Keratinocyte (primary cell): ENCODE measurements around the gene MOV10L1. TPM values are rescaled to one million over a fixed set of nuclear protein-coding genes. Genes with fewer than 3 reads are reported as not detected.

Source experiments
- DNase-seq: peaks from one replicate; pipeline ENCODE4 v3.0.0-alpha.2; 2011; ENCODE audit warnings: low read depth, missing footprints, low spot score
- FAIRE-seq: peaks from 2 replicates; lab custom pipeline; 2011; peaks lifted over from hg19 to GRCh38; lab: Jason Lieb, UNC
- H2AFZ ChIP-seq: 2 replicates; pipeline ENCODE4 v1.6.0; 2012; ENCODE audit warnings: low read length, control low read depth, inconsistent platforms; ENCODE audit not compliant: control insufficient read depth
- H3K27ac ChIP-seq: 2 replicates; pipeline ENCODE4 v1.5.1; 2011; ENCODE audit warnings: low read length; ENCODE audit not compliant: control insufficient read depth, insufficient read depth
- H3K27me3 ChIP-seq: 3 replicates; pipeline ENCODE4 v1.6.0; 2011; ENCODE audit warnings: low read length; ENCODE audit not compliant: control insufficient read depth, insufficient read depth; ENCODE audit errors: extremely low read depth
- H3K36me3 ChIP-seq, 2 experiments: 2 replicates in 1 of 2; 3 replicates in 1 of 2; pipeline ENCODE4 v1.5.1; 2011; ENCODE audit warnings: low read length in 2 of 2, mild to moderate bottlenecking in 1 of 2; ENCODE audit not compliant: control insufficient read depth in 2 of 2, insufficient read depth in 2 of 2; ENCODE audit errors: extremely low read depth in 1 of 2
- H3K4me1 ChIP-seq: 3 replicates; pipeline ENCODE4 v1.5.1; 2011; ENCODE audit warnings: low read length; ENCODE audit not compliant: control insufficient read depth, insufficient read depth; ENCODE audit errors: extremely low read depth
- H3K4me2 ChIP-seq: 3 replicates; pipeline ENCODE4 v1.6.0; 2011; ENCODE audit warnings: low read depth, low read length; ENCODE audit not compliant: control insufficient read depth, insufficient read depth; ENCODE audit errors: extremely low read depth
- H3K4me3 ChIP-seq, 3 experiments: fragments of 200-600 bp in 1 of 3; sonication (generic) in 1 of 3; 2 replicates in 2 of 3; 3 replicates in 1 of 3; pipeline ENCODE4 v1.5.1; 2011 to 2016; ENCODE audit warnings: low read length in 3 of 3, mild to moderate bottlenecking in 3 of 3, control low read depth in 2 of 3, inconsistent platforms in 1 of 3, low read depth in 1 of 3, mixed read lengths in 1 of 3, mixed run types in 1 of 3, moderate library complexity in 1 of 3; ENCODE audit not compliant: control insufficient read depth in 2 of 3, insufficient read depth in 2 of 3; ENCODE audit errors: extremely low read depth in 1 of 3
- H3K79me2 ChIP-seq: 2 replicates; pipeline ENCODE4 v1.6.0; 2012; ENCODE audit warnings: low read length; ENCODE audit not compliant: control insufficient read depth, insufficient read depth
- H3K9ac ChIP-seq: 3 replicates; pipeline ENCODE4 v1.6.0; 2011; ENCODE audit warnings: low read length; ENCODE audit not compliant: control insufficient read depth, insufficient read depth; ENCODE audit errors: extremely low read depth
- H3K9me1 ChIP-seq: 3 replicates; pipeline ENCODE4 v1.6.0; 2011; ENCODE audit warnings: low read length; ENCODE audit not compliant: control insufficient read depth, insufficient read depth; ENCODE audit errors: extremely low read depth
- H3K9me3 ChIP-seq: 2 replicates; pipeline ENCODE4 v1.5.1; 2012; ENCODE audit warnings: low read depth, low read length; ENCODE audit not compliant: control insufficient read depth
- H4K20me1 ChIP-seq: 3 replicates; pipeline ENCODE4 v1.6.0; 2011; ENCODE audit warnings: low read length; ENCODE audit not compliant: control insufficient read depth, insufficient read depth; ENCODE audit errors: extremely low read depth
- EZH2 ChIP-seq: IDR thresholded peaks from one replicate; pipeline ENCODE4 v1.6.1; 2012; ENCODE audit warnings: inconsistent platforms, mild to moderate bottlenecking, low read length, moderate library complexity
- dilution Hi-C: fragments of 300-500 bp; cut with MboI; formaldehyde crosslinking; loops from one replicate; pipeline ENCODE4 v1.7.0; 2020; ENCODE audit warnings: low sequenced_read_pairs; ENCODE audit not compliant: extremely low pct_ligation_motif_present
- polyA plus RNA-seq, 5 experiments: library from polyadenylated mRNA; depleted of rRNA in 3 of 5; stranded (reverse) in 3 of 5; stranded (forward) in 1 of 5; unstranded in 1 of 5; fragments of >200 nt; gene quantifications; 1 replicate in 1 of 5; 2 replicates in 3 of 5; 3 replicates in 1 of 5; pipeline versions ENCODE4 v1.2.1 to v1.2.3, GENCODE V29; 2011 to 2012; ENCODE audit warnings: missing spikeins in 2 of 5, low read depth in 1 of 5, low replicate concordance in 1 of 5
- TF ChIP-seq, protein P1 (sequence below), 3 experiments: IDR thresholded peaks in 1 of 3; conservative IDR thresholded peaks in 1 of 3; optimal IDR thresholded peaks in 1 of 3; 2 replicates in 2 of 3; 3 replicates in 1 of 3; pipeline versions ENCODE3 to v1.5.1; 2011; ENCODE audit warnings: low read length in 3 of 3, mild to moderate bottlenecking in 3 of 3, moderate library complexity in 2 of 3, control low read depth in 1 of 3, inconsistent platforms in 1 of 3; ENCODE audit not compliant: insufficient read depth in 2 of 3; ENCODE audit errors: extremely low read depth in 1 of 3

Gene MOV10L1
- polyA plus RNA-seq, 1 donor (not counting 4 experiments of a cell fraction or from before 2014, with no cell fraction given), result not detected

DNA sequence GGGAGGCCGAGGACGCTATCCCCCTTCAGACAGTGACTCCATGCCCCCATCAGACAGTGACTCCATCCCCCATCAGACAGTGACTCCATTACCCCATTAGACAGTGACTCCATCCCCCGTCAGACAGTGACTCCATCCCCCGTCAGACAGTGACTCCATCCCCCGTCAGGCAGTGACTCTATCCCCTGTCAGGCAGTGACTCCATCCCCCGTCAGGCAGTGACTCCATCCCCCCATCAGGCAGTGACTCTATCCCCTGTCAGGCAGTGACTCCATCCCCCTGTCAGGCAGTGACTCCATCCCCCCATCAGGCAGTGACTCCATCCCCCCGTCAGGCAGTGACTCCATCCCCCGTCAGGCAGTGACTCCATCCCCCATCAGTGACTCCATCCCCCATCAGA, 22.6 kb upstream of the MOV10L1 start:
- H3K27me3 ChIP-seq, result no peaks in the 10 kb centered on the region
- H3K4me1 ChIP-seq, result no peaks in the 10 kb centered on the region
- no peaks in the 10 kb centered on the region for H3K36me3 ChIP-seq
- H3K27ac ChIP-seq, result no peak overlapping the region
- no peak for FAIRE-seq
- dilution Hi-C loops, result no loop called here
- no peaks in the 10 kb centered on the region for H3K9me3 ChIP-seq
- H3K79me2 ChIP-seq, result no peaks in the 10 kb centered on the region
- no peaks in the 10 kb centered on the region for H4K20me1 ChIP-seq
- no peak overlapping the region for H3K9ac ChIP-seq
- no peaks in the 10 kb centered on the region for H3K9me1 ChIP-seq
- H3K4me3 ChIP-seq, result no peak overlapping the region
- TF ChIP-seq, protein P1, sequence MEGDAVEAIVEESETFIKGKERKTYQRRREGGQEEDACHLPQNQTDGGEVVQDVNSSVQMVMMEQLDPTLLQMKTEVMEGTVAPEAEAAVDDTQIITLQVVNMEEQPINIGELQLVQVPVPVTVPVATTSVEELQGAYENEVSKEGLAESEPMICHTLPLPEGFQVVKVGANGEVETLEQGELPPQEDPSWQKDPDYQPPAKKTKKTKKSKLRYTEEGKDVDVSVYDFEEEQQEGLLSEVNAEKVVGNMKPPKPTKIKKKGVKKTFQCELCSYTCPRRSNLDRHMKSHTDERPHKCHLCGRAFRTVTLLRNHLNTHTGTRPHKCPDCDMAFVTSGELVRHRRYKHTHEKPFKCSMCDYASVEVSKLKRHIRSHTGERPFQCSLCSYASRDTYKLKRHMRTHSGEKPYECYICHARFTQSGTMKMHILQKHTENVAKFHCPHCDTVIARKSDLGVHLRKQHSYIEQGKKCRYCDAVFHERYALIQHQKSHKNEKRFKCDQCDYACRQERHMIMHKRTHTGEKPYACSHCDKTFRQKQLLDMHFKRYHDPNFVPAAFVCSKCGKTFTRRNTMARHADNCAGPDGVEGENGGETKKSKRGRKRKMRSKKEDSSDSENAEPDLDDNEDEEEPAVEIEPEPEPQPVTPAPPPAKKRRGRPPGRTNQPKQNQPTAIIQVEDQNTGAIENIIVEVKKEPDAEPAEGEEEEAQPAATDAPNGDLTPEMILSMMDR (optimal IDR thresholded peaks at IDR 0.05 in 1 of 3, IDR thresholded peaks at IDR 0.05 in 1 of 3, conservative IDR thresholded peaks at IDR 0.05 in 1 of 3; ENCODE audit: extremely low read depth in 1 of 3, insufficient read depth in 2 of 3, low read length in 3 of 3), result no peak
- no peak for TF ChIP-seq EZH2
- DNase-seq, result no peak
- no peak overlapping the region for H2AFZ ChIP-seq
- H3K4me2 ChIP-seq, result no peak overlapping the region

DNA sequence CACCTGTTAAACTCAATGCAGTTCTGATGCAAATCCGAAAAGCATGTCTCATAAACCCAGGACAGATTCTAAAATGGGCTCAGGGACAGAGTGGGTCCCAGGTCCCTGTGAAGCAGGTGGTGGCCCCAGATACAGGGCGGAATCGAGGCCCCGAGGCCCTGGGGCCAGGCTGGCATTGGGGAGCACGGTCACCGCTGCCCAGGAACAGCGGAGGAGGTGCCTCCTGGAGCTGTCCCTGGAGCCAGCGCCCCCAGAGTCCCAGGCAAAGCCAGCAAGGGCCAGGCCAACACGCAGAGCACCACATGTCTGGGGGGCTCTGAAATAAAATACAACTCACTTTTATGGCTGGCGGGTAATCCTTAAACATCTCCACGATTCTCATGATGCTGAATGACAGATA, 21.7 kb upstream of the MOV10L1 start:
- FAIRE-seq (no peak), DNase-seq (no peak)
- H3K9me1 ChIP-seq, result no peaks in the 10 kb centered on the region
- no peaks in the 10 kb centered on the region for H4K20me1 ChIP-seq
- H3K4me3 ChIP-seq, result no peak overlapping the region
- H3K27ac ChIP-seq, result no peak overlapping the region
- no peaks in the 10 kb centered on the region for H3K4me1 ChIP-seq
- no peaks in the 10 kb centered on the region for H3K36me3 ChIP-seq
- no peak overlapping the region for H3K4me2 ChIP-seq
- dilution Hi-C loops, result no loop called here
- H3K79me2 ChIP-seq, result no peaks in the 10 kb centered on the region
- no peak overlapping the region for H3K9ac ChIP-seq
- H3K9me3 ChIP-seq, result no peaks in the 10 kb centered on the region
- no peak overlapping the region for H2AFZ ChIP-seq
- H3K27me3 ChIP-seq, result no peaks in the 10 kb centered on the region
- TF ChIP-seq, protein P1 (optimal IDR thresholded peaks at IDR 0.05 in 1 of 3, IDR thresholded peaks at IDR 0.05 in 1 of 3, conservative IDR thresholded peaks at IDR 0.05 in 1 of 3; ENCODE audit: extremely low read depth in 1 of 3, insufficient read depth in 2 of 3, low read length in 3 of 3), result no peak
- no peak for TF ChIP-seq EZH2
